GM18870 (cell line): ENCODE data around the gene SPACA4.
"Not testable (repeated sequence)": the region's sequence is repeated elsewhere in the genome, so short reads cannot be mapped to it uniquely, and the experiment has no call there.

Source experiments
- ATAC-seq: cut with Tn5 transposase; IDR thresholded peaks from one replicate; pipeline ENCODE4 v1.9.1; 2021; ENCODE audit warnings: moderate library complexity; ENCODE audit not compliant: unreplicated experiment

SPACA4 gene, protein sequence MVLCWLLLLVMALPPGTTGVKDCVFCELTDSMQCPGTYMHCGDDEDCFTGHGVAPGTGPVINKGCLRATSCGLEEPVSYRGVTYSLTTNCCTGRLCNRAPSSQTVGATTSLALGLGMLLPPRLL

DNA sequence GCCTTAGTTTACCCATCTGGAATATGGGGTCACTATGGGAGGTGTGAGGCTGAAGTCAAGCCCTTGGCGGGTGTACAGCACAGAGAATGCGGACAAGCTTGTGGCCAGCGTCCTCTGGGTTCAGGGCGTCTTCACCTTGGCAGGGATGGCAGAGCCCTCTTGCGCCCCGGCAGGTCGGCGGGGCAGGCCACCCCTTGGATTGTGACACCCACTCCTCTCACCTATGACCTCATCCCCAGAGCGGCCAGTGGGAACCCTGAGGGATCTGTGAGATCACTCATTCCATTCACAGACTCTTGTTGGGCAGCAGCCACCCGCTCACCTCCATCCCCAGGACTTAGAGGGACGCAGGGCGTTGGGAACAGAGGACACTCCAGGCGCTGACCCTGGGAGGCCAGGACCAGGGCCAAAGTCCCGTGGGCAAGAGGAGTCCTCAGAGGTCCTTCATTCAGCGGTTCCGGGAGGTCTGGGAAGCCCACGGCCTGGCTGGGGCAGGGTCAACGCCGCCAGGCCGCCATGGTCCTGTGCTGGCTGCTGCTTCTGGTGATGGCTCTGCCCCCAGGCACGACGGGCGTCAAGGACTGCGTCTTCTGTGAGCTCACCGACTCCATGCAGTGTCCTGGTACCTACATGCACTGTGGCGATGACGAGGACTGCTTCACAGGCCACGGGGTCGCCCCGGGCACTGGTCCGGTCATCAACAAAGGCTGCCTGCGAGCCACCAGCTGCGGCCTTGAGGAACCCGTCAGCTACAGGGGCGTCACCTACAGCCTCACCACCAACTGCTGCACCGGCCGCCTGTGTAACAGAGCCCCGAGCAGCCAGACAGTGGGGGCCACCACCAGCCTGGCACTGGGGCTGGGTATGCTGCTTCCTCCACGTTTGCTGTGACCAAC, at the start of gene SPACA4:
Gene SPACA4, plus strand, starts transcription at position 280 of the 896 bp plus-strand sequence. Its CDS starts 237 bp downstream, at position 517.
- no peak for ATAC-seq

DNA sequence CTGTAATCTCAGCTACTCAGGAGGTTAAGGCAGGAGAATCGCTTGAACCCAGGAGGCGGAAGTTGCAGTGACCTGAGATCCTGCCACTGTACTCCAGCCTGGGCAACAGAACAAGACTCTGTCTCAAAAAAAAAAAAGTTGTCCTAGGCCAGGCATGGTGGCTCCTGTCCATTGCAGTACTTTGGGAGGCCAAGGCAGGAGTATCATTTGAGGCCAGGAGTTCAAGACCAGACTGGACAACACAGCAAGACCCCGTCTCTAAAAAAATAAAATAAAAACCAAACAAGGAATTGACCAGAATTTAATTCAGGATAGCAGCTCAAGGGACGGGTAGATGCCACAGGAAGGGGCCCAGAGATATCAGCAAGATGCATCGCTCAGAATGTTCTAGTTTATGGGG, 49.7 kb upstream of the SPACA4 start:
- ATAC-seq = no peak

DNA sequence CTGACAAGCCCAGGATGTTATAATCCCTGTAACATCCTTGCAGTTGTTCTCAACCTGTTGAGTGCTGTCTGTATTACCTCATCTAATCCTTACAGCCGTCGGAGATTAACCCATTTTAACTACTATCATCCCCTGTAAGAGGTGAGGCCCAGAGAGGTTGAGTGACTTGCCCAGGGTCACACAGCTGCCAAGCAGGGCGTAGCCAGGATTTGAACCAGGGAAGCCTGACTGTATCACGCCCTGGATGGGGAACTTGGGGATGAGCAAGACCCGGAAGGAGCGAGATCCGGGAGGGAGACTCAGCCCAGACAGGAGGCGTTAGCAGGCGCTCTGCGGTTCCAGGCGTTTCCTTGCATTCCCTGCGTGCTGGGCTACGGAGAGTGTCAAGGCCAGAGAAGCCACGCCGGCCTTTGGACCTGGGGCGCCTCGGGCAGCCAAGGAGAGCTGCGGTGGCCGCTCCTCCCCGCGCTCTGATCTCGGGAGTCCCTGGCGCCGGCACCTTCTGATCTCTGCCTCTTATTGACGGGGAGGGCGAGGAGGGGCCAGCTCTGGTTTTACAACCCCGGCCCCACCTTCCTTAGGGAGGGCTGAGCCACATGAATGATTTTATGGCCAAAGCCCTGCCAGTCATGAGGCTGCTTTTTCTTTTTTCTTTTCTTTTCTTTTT, 48.4 kb upstream of the SPACA4 start:
- no peak for ATAC-seq

DNA sequence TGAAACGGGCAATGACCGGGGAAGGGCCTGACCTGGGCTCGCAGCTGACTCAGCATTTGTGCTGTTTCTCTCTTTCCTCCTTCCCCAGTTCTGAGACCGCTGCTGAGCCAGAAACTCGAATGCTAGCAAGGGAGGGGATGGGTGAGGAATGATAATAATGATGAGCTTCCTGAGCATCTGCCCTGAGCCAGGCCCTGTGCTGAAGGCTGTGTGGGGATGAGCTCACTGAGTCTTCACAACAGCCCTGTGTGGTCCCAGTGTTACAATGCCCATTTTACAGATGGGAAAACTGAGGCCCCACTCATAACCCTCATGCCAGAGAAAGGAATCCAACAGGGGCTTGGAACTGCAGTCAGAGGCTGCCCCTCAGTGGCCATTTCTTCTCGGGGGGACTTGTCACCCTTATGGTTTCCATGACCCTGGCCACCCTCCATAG, 46.4 kb upstream of the SPACA4 start:
- no peak for ATAC-seq

DNA sequence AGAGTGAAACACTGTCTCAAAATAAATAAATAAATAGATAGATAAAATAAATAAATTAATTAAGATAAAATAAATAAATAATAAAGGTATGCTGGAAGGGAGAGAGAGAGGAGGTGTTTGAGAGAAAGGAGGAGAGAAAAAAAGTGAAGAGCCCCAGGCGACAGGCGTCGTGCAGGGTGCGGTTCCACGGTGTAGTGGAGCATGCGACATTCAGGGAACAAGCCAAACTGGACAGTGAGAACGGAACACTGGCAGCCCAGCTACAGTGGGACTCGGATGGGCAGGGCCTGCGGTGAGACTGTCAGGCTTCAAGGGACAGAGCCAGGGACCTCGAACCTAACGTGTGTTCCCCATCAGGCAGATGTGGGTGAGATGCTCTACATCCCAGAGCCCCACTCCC, 45.1 kb upstream of the SPACA4 start:
- ATAC-seq = no peak

DNA sequence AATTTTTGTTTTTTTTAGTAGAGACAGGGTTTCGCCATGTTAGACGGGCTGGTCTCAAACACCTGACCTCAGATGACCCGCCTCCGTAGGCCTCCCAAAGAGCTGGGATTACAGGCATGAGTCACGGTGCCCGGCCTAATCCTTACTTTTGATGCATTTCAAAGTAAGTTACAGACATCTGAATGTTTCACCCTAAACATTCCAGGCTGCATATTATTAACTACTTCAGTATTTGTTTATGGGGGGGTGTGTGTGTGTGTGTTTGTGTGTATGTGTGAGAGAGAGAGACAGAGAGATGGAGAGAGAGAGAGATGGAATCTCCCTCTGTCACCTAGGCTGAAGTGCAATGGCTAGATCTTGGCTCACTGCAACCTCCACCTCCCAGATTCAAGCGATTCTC, 41.5 kb upstream of the SPACA4 start:
- no peak for ATAC-seq

DNA sequence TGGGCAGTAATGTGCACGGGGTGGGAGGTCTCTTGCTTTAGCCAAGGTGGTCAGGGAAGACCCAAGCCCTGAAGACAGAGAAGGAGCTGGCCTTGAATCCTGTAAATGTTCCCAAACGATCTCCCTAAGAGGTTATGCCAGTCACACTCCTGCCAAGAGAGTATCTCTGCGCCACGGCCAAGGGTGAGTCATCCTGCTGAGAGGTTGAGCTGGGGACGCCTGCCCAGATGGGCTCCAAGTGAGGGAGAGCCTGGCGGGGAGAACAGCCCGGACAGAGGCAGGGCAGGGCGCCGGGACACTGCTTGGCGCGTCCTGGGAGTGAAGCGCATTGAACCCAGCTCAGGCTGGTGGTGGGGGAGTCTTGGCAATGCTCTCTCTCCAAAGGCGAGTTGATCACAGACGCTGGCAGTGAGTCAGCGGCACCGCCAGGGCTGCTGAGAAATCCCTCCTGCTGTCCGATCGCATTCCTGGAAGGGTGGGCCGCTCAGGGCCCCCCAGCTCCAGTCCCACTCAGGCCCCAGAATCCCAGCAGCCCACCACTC, 38.1 kb upstream of the SPACA4 start:
- ATAC-seq = no peak

DNA sequence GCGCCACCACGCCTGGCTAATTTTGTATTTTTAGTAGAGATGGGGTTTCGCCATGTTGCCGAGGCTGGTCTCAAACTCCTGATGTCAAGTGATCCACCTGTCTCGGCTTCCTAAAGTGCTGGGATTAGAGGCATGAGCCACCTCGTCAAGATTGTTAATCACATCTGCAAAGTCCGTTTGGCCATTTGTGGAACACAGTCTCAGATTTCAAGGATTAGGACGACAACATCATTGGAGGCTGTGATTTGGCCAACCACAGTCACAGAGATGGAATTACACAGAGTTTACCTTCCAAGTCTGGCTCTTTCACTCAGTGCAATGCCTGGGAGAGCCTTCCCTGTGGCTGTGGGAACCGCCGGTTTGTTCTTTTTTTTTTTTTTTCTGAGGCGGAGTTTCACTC, 36.7 kb upstream of the SPACA4 start:
- no peak for ATAC-seq

DNA sequence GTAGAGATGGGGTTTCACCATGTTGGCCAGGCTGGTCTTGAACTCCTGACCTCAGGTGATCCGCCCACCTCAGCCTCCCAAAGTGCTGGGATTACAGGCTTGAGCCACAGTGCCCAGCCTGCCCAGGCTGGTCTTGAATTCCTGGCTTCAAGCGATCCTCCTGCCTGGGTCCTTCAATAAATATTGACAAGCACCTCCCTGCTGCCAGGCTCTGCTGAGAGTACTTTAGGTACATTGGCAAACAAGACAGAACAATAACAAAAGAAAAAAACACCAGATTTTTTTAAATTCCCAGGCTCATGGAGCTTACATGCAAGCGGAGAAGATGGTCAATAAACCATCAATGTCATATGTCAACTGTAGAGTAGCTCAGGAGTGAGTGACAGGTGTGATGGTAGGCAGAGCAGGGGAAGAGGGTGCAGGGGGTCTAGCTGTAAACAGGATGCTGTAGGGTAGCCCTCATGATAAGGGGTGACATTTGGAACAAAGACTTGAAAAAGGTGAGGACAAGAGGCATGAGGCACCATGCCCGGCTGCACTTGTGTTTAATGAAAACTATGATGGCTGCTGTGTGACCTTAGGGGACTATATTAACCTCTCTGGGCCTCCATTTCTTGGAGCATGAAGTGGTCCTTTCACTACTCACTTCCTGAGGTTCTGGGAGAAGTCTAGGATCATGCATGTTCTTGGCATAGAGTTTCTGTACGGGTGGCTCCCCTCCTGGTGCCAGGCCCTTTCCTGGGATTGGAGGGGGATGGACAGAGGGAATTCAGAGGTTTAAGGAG, 35.0 kb upstream of the SPACA4 start:
- no peak for ATAC-seq

DNA sequence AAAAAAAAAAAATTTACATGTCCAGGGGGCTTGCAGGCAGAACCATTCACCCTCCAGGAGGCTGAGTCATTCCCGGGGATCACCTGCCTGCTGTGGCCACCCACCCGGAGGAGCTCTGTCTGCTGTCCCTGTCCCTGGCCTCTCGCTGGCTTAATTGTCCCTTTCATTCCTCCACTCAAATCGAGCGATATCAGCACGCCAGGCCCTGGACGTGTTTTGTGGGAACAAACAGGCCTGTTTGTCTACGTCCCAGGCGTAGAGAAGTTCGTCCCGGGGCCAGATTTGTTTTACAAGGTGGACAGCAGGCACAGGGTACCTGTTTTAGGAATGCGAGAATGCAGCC, 33.4 kb upstream of the SPACA4 start:
- ATAC-seq = no peak

DNA sequence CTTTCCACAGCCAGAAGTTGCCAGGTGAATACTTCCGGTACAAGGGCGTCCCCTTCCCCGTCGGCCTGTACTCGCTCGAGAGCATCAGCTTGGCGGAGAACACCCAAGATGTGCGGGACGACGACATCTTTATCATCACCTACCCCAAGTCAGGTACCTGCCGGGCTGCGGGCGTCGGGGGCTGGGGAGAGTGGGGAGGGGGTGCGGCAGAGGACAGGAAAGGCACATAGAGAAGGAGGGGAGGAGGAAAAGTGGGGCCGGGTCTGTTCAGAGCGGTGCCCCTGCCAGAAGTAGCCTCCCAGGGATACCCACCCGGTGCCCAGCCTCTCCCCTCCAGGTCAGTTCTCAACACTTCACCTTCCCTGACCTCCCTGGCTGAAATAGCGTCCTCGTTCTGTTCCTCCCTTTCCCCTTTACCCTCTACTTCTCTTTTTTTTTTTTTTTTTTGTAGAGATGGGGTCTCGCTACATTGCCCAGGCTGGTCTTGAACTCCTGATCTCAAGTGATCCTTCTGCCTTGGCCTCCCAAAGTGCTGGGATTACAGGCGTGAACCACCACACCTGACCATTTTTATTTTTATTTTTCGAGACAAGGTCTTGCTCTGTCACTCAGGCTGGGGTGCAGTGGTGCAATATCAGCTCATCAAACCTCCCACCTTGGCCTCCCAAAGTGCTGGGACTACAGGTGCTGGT, 30.5 kb upstream of the SPACA4 start:
- no peak for ATAC-seq

DNA sequence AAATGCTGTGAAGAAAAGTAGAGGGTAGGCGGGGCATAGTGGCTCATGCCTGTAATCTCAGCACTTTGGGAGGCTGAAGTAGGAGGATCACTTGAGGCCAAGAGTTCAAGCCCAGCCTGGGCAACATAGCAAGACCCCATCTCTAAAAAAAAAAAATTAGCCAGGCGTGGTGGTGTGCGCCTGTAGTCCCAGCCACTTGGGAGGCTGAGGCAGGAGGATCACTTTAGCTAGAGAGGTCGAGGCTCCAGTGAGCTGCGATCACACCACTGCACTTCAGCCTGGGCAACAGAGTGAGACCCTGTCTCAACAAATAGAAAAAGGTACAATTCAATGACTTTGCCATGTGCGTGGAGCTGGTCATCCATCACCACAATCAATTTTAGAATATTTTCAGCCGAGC, 28.6 kb upstream of the SPACA4 start:
- ATAC-seq = not testable (repeated sequence)

DNA sequence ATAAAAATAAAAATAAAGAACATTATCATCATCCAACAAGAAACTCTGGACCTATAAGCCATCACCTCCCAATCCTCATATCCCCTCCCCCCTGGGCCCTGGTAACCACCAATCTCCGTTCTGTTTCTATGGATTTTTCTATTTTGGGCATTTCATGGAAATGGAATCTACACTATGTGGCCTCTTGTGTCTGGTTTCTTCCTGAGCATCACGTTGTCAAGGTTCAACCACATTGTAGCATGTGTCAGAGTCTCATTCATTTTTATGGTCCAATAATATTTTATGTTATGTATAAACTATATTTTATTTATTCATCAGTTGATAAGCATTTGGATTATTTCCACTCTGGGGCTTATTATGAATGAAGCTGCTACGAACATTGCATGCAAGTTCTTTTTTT, 27.7 kb upstream of the SPACA4 start:
- ATAC-seq = no peak

DNA sequence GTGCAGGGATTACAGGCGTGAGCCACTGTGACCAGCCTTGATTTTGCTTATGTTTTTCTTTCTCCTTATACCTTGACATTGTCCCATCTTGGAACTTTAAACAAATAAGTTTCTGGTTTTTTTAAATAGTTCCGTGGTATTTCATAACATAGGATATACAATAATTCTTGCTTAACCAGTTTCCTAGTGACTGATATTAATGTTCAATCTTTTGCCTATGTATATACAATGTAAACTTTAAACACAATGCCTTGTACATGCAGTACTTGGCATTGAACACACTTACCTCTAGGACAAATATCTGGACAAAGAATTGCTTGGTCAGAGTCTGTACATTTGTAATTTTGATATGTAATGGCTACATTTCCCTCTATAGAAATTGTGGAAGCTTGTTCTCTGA, 24.4 kb upstream of the SPACA4 start:
- ATAC-seq = no peak

DNA sequence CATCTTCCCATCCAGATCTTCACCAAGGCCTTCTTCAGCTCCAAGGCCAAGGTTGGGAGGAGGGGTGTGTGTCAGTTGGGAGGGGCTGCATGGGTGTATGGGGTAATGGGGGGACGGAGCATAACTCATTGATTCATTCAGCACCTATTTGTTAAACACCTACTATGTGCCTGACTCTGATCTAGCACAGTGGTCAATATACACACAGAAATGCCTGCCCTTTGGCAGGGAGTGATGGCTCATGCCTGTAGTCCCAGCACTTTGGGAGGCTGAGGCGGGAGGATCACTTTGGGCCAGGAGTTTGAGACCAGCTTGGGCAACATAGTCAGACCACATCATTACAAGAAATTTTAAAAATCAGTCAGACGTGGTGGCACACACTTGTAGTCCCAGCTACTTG, 19.2 kb upstream of the SPACA4 start:
- ATAC-seq = no peak

DNA sequence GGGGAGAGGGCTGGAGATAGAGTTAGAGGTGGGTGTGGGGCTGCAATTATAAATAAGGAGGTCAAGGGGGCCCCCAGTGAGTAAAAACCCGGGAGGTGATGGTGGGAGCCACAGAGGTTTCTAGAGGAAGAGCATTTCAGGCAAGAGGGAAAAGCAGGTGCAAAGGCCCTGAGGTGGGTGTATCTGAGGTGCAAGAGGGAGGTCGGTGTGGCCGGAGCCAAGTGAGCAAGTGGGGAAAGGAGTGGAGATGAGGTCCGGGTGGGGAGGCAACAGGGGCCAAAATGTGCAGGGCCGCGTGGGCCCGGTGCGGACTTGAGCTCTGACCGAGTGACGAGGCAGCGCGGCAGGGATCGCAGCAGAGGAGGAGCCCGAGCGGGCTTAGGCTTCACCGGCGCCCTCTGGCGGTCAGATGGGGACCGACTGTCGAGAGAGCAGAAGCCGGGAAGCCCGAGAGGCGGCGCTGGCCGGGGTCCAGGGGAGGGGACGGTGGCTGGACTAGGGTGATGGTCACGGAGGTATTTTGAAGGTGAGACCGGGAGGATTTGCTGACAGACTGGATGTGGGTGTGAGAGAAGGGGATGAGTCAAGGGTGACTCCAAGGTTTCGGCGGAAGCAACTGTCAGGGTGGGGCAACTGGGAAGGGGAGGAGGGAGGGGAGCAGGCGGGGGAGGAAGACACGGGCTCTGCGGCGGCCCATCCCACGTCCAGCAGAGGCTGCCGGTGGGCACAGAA, 17.7 kb upstream of the SPACA4 start:
- ATAC-seq = no peak

DNA sequence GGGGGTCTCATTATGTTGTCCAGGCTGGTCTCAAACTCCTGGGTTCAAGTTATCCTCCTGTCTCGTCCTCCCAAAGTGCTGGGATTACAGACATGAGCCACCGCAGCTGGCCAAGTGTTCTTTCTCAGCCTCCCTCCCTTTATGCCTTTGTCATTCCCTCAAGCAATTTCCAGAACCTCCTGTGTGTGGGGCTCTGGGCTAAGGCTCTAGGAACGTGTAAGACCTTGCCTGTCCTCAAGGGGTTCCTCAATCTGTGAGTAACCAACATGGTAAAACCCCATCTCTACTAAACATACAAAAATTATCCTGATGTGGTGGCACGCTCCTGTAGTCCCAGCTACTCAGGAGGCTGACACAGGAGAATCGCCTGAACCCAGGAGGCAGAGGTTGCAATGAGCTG, 15.5 kb upstream of the SPACA4 start:
- no peak for ATAC-seq

DNA sequence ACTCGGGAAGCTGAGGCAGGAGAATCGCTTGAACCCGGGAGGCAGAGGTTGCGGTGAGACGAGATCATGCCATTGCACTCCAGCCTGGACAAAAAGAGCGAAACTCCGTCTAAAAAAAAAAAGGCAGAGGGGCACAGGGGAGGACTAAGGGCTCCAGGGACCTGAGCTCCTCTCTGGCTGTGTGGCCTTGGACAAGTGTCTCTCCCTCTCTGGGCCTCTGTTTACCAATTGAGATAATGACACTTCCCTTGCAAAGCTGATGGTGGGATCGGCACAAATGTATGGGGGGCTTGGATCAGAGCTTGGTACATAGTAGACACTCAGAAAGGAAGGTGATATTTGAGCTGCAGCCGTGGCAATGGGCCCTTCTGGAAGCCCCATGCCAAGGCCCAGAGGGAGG, 11.4 kb upstream of the SPACA4 start:
- ATAC-seq = no peak

DNA sequence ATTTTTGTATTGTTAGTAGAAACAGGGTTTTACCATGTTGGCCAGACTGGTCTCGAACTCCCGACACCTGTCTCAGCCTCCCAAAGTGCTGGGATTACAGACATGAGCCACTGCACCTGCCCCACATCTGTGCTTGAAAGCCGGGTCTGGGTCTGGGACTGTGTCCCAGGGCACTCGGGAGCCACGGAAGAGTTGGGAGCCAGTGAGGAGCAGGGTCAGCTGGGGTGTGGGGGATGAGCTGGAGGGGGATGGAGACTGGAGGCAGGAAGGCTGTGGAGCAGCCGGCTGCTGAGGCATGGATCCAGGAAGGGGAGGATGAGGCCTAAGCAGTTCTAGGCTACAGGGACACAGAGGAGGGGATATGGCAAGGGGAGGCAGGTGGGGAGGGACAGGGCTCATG, 10.7 kb upstream of the SPACA4 start:
- ATAC-seq = no peak

DNA sequence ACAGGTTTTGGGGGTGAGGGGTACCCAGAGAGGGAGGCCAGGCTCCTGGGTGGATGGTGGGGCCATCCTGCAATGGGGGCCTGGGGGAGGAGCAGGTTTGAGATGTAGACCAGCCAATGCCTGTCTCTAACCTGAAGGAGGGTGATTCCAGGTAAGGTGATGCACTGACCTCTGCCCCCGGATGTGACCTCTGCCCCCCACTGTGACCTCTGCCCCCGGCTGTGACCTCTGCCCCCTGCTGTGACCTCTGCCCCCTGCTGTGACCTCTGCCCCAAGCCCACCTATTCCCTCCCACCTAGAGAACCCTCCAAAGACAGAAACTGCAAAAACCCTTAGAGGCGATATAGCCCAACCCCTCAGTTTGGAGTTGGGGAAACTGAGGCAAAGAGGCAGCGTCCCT, 10.3 kb upstream of the SPACA4 start:
- no peak for ATAC-seq
